ENCODE data around the gene DDX24. TPM values are rescaled to one million over a fixed set of nuclear protein-coding genes. Genes with fewer than 3 reads are reported as not detected.

DDX24 gene
- total RNA-seq, 1 experiment from 2014 or later = 135 TPM

GRCh38 chr14:94114589-94115057 lies 33.6 kb upstream of the DDX24 start:
- no peak overlapping the region for H3K4me3 Mint-ChIP-seq (ENCODE audit: unreplicated experiment)
- peaks cover 33% of the 10 kb centered on the region for H3K4me1 Mint-ChIP-seq (ENCODE audit: insufficient read depth, unreplicated experiment)
- no peaks in the 10 kb centered on the region for H3K36me3 Mint-ChIP-seq (ENCODE audit: insufficient read depth, unreplicated experiment)
- ChIA-PET POLR2A (interaction anchor here (1.2 kb wide), 1 partner anchor 15 kb away, joined by 3 read pairs; the partner anchor contains the start of gene IFI27L2), CTCF (interaction anchor here (1.4 kb wide), 2 partner anchors 14 to 22 kb away, joined by 4 to 6 read pairs; partner anchors contain the start of gene IFI27L2)
- H3K9me3 Mint-ChIP-seq (ENCODE audit: unreplicated experiment) = no peaks in the 10 kb centered on the region
- DNase-seq (ENCODE audit: unreplicated experiment) = no peak
- no peaks in the 10 kb centered on the region for H3K27me3 Mint-ChIP-seq (ENCODE audit: insufficient read depth, unreplicated experiment)
- H3K27ac Mint-ChIP-seq (ENCODE audit: low read depth, unreplicated experiment) = no peak overlapping the region
- TF ChIP-seq, protein P1, sequence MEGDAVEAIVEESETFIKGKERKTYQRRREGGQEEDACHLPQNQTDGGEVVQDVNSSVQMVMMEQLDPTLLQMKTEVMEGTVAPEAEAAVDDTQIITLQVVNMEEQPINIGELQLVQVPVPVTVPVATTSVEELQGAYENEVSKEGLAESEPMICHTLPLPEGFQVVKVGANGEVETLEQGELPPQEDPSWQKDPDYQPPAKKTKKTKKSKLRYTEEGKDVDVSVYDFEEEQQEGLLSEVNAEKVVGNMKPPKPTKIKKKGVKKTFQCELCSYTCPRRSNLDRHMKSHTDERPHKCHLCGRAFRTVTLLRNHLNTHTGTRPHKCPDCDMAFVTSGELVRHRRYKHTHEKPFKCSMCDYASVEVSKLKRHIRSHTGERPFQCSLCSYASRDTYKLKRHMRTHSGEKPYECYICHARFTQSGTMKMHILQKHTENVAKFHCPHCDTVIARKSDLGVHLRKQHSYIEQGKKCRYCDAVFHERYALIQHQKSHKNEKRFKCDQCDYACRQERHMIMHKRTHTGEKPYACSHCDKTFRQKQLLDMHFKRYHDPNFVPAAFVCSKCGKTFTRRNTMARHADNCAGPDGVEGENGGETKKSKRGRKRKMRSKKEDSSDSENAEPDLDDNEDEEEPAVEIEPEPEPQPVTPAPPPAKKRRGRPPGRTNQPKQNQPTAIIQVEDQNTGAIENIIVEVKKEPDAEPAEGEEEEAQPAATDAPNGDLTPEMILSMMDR (IDR thresholded peaks at IDR 0.05; ENCODE audit: unreplicated experiment) = no peak
- intact Hi-C loops (cut with micrococcal nuclease) = no loop called here
- no TSS peak for BruUV-seq (replicated peaks)

DNA sequence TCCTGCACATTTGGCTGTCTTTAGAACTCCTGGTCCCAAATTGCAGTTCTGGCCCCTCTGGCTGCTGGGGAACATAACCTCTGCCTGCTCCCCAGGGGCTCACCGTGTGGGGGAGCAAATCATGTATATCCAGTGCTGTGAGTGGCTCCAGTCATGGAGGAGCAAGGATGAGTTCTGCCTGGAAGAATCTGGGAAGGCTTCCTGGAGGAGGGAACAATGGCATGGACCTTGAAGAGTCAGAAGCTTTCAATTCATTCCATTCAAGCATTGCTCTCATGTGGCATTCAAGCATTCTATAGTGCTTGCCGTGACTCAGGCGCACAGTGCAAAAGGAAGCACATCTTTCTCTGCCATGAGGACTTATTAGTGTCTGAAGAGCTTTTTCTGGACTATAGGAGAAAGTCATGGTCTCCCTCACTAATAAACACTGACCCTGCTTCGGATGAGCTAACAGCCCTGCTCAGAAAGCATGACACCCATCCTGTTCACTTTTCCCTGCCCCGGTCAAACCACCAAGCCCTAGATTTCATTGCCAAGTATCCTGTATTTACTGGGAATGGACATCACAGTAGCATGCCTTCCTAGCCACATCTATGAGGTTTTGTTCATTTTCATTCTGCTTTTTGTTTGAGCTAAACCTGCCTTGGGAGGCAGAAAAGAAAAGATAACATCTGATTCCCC lies 33.0 kb upstream of the DDX24 start:
- peaks cover 33% of the 10 kb centered on the region for H3K4me1 Mint-ChIP-seq (ENCODE audit: insufficient read depth, unreplicated experiment)
- H3K9me3 Mint-ChIP-seq (ENCODE audit: unreplicated experiment) = no peaks in the 10 kb centered on the region
- TF ChIP-seq, protein P1 (IDR thresholded peaks at IDR 0.05; ENCODE audit: unreplicated experiment) = no peak
- BruUV-seq (replicated peaks) = no TSS peak
- no peak for DNase-seq (ENCODE audit: unreplicated experiment)
- no peaks in the 10 kb centered on the region for H3K27me3 Mint-ChIP-seq (ENCODE audit: insufficient read depth, unreplicated experiment)
- H3K36me3 Mint-ChIP-seq (ENCODE audit: insufficient read depth, unreplicated experiment) = no peaks in the 10 kb centered on the region
- H3K4me3 Mint-ChIP-seq (ENCODE audit: unreplicated experiment) = no peak overlapping the region
- ChIA-PET CTCF (interaction anchor here (1.4 kb wide), 1 partner anchor 23 kb away, joined by 4 read pairs; no protein-coding TSS in a partner anchor), POLR2A (no interaction called here)
- intact Hi-C loops (cut with micrococcal nuclease) = no loop called here
- H3K27ac Mint-ChIP-seq (ENCODE audit: low read depth, unreplicated experiment) = no peak overlapping the region

GRCh38 chr14:94113490-94113889 lies 32.5 kb upstream of the DDX24 start:
- no peaks in the 10 kb centered on the region for H3K9me3 Mint-ChIP-seq (ENCODE audit: unreplicated experiment)
- POLR2A ChIA-PET = no interaction called here
- H3K36me3 Mint-ChIP-seq (ENCODE audit: insufficient read depth, unreplicated experiment) = no peaks in the 10 kb centered on the region
- DNase-seq (ENCODE audit: unreplicated experiment) = peak; percentile 67
- no peak overlapping the region for H3K27ac Mint-ChIP-seq (ENCODE audit: low read depth, unreplicated experiment)
- no TSS peak for BruUV-seq (replicated peaks)
- TF ChIP-seq, protein P1 (IDR thresholded peaks at IDR 0.05; ENCODE audit: unreplicated experiment) = no peak
- H3K27me3 Mint-ChIP-seq (ENCODE audit: insufficient read depth, unreplicated experiment) = no peaks in the 10 kb centered on the region
- intact Hi-C loops (cut with micrococcal nuclease) = no loop called here
- H3K4me1 Mint-ChIP-seq (ENCODE audit: insufficient read depth, unreplicated experiment) = peaks cover 33% of the 10 kb centered on the region
- CTCF ChIA-PET = interaction anchor here (1.1 to 1.9 kb wide), 3 partner anchors 19 to 75 kb away, joined by 3 to 4 read pairs (median 4); no protein-coding TSS in a partner anchor
- H3K4me3 Mint-ChIP-seq (ENCODE audit: unreplicated experiment) = no peak overlapping the region

DNA sequence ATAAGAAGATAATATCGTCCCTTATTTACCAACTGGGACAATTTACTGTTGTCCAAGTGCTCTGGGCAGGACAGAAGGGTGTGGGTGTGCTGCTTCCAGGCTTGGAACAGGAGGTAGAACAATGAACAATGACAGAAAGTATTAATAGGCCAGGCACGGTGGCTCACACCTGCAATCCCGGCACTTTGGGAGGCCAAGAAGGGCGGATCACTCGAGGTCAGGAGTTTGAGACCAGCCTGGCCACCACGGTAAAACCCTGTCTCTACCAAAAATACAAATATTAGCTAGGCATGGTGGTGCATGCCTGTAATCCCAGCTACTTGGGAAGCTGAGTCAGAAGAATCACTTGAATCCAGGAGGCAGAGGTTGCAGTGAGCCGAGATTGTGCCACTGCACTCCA lies 32.1 kb upstream of the DDX24 start:
- no peak overlapping the region for H3K4me3 Mint-ChIP-seq (ENCODE audit: unreplicated experiment)
- no peaks in the 10 kb centered on the region for H3K27me3 Mint-ChIP-seq (ENCODE audit: insufficient read depth, unreplicated experiment)
- CTCF ChIA-PET = interaction anchor here (1.1 to 1.9 kb wide), 2 partner anchors 19 to 75 kb away, joined by 3 to 4 read pairs; no protein-coding TSS in a partner anchor
- intact Hi-C loops (cut with micrococcal nuclease) = no loop called here
- no TSS peak for BruUV-seq (replicated peaks)
- no peaks in the 10 kb centered on the region for H3K9me3 Mint-ChIP-seq (ENCODE audit: unreplicated experiment)
- no peak for DNase-seq (ENCODE audit: unreplicated experiment)
- TF ChIP-seq, protein P1 (IDR thresholded peaks at IDR 0.05; ENCODE audit: unreplicated experiment) = no peak
- H3K36me3 Mint-ChIP-seq (ENCODE audit: insufficient read depth, unreplicated experiment) = no peaks in the 10 kb centered on the region
- H3K4me1 Mint-ChIP-seq (ENCODE audit: insufficient read depth, unreplicated experiment) = peaks cover 33% of the 10 kb centered on the region
- H3K27ac Mint-ChIP-seq (ENCODE audit: low read depth, unreplicated experiment) = peak overlapping the region; percentile 26
- POLR2A ChIA-PET = no interaction called here
